Measurements from ENCODE around the gene APOL6. TPM values are rescaled to one million over a fixed set of nuclear protein-coding genes. Genes with fewer than 3 reads are reported as not detected.

The APOL6 gene
- polyA plus RNA-seq, 1 donor (not counting 4 experiments of a cell fraction or from before 2014, with no cell fraction given), result 4.2 TPM

- Histone ChIP-seq H3K9me1 (ENCODE audit: control insufficient read depth, extremely low read depth, insufficient read depth, low read length) (no peaks in the 10 kb centered on the region), H3K27ac (ENCODE audit: control insufficient read depth, insufficient read depth, low read length) (no peak overlapping the region), H3K9ac (ENCODE audit: control insufficient read depth, extremely low read depth, insufficient read depth, low read length) (no peak overlapping the region), H2AFZ (ENCODE audit: control insufficient read depth, low read length) (no peak overlapping the region), H3K79me2 (ENCODE audit: control insufficient read depth, insufficient read depth, low read length) (no peaks in the 10 kb centered on the region), H3K9me3 (ENCODE audit: control insufficient read depth, low read depth, low read length) (no peaks in the 10 kb centered on the region), H3K36me3 (ENCODE audit: control insufficient read depth in 2 of 2, extremely low read depth in 1 of 2, insufficient read depth in 2 of 2, low read length in 2 of 2) (no peaks in the 10 kb centered on the region), H4K20me1 (ENCODE audit: control insufficient read depth, extremely low read depth, insufficient read depth, low read length) (no peaks in the 10 kb centered on the region), H3K4me3 (ENCODE audit: control insufficient read depth in 2 of 3, extremely low read depth in 1 of 3, insufficient read depth in 2 of 3, low read depth in 1 of 3, low read length in 3 of 3) (no peak overlapping the region), H3K4me1 (ENCODE audit: control insufficient read depth, extremely low read depth, insufficient read depth, low read length) (peaks cover 4% of the 10 kb centered on the region), H3K27me3 (ENCODE audit: control insufficient read depth, extremely low read depth, insufficient read depth, low read length) (no peaks in the 10 kb centered on the region), H3K4me2 (ENCODE audit: control insufficient read depth, extremely low read depth, insufficient read depth, low read depth, low read length) (no peak overlapping the region)
- FAIRE-seq, result no peak
- no peak for TF ChIP-seq EZH2 (IDR thresholded peaks at IDR 0.05; ENCODE audit: low read length)
- no peak for TF ChIP-seq CTCF (optimal IDR thresholded peaks at IDR 0.05 in 1 of 3, IDR thresholded peaks at IDR 0.05 in 1 of 3, conservative IDR thresholded peaks at IDR 0.05 in 1 of 3; ENCODE audit: extremely low read depth in 1 of 3, insufficient read depth in 2 of 3, low read length in 3 of 3)
- dilution Hi-C loops (cut with MboI; ENCODE audit: extremely low pct_ligation_motif_present, low sequenced_read_pairs), result no loop called here
- DNase-seq (ENCODE audit: low read depth, low spot score), result no peak
Observed at GRCh38 chr22:35620624-35621251, 27.5 kb upstream of the APOL6 start.

GRCh38 chr22:35621451-35621850 lies 26.8 kb upstream of the APOL6 start:
- H3K9me3 ChIP-seq (ENCODE audit: control insufficient read depth, low read depth, low read length), result no peaks in the 10 kb centered on the region
- DNase-seq (ENCODE audit: low read depth, low spot score) (no peak), FAIRE-seq (no peak)
- dilution Hi-C loops (cut with MboI; ENCODE audit: extremely low pct_ligation_motif_present, low sequenced_read_pairs), result no loop called here
- no peak overlapping the region for H3K9ac ChIP-seq (ENCODE audit: control insufficient read depth, extremely low read depth, insufficient read depth, low read length)
- H3K36me3 ChIP-seq (ENCODE audit: control insufficient read depth in 2 of 2, extremely low read depth in 1 of 2, insufficient read depth in 2 of 2, low read length in 2 of 2), result no peaks in the 10 kb centered on the region
- no peaks in the 10 kb centered on the region for H3K79me2 ChIP-seq (ENCODE audit: control insufficient read depth, insufficient read depth, low read length)
- H3K4me1 ChIP-seq (ENCODE audit: control insufficient read depth, extremely low read depth, insufficient read depth, low read length), result peaks cover 4% of the 10 kb centered on the region
- no peaks in the 10 kb centered on the region for H3K9me1 ChIP-seq (ENCODE audit: control insufficient read depth, extremely low read depth, insufficient read depth, low read length)
- H3K4me2 ChIP-seq (ENCODE audit: control insufficient read depth, extremely low read depth, insufficient read depth, low read depth, low read length), result no peak overlapping the region
- no peaks in the 10 kb centered on the region for H3K27me3 ChIP-seq (ENCODE audit: control insufficient read depth, extremely low read depth, insufficient read depth, low read length)
- no peaks in the 10 kb centered on the region for H4K20me1 ChIP-seq (ENCODE audit: control insufficient read depth, extremely low read depth, insufficient read depth, low read length)
- no peak overlapping the region for H3K27ac ChIP-seq (ENCODE audit: control insufficient read depth, insufficient read depth, low read length)
- TF ChIP-seq EZH2 (IDR thresholded peaks at IDR 0.05; ENCODE audit: low read length) (no peak), CTCF (optimal IDR thresholded peaks at IDR 0.05 in 1 of 3, IDR thresholded peaks at IDR 0.05 in 1 of 3, conservative IDR thresholded peaks at IDR 0.05 in 1 of 3; ENCODE audit: extremely low read depth in 1 of 3, insufficient read depth in 2 of 3, low read length in 3 of 3) (no peak)
- H2AFZ ChIP-seq (ENCODE audit: control insufficient read depth, low read length), result no peak overlapping the region
- H3K4me3 ChIP-seq (ENCODE audit: control insufficient read depth in 2 of 3, extremely low read depth in 1 of 3, insufficient read depth in 2 of 3, low read depth in 1 of 3, low read length in 3 of 3), result no peak overlapping the region

Data from keratinocyte (primary cell).